ENCODE measurements around the gene NHSL1.

The NHSL1 gene

DNA sequence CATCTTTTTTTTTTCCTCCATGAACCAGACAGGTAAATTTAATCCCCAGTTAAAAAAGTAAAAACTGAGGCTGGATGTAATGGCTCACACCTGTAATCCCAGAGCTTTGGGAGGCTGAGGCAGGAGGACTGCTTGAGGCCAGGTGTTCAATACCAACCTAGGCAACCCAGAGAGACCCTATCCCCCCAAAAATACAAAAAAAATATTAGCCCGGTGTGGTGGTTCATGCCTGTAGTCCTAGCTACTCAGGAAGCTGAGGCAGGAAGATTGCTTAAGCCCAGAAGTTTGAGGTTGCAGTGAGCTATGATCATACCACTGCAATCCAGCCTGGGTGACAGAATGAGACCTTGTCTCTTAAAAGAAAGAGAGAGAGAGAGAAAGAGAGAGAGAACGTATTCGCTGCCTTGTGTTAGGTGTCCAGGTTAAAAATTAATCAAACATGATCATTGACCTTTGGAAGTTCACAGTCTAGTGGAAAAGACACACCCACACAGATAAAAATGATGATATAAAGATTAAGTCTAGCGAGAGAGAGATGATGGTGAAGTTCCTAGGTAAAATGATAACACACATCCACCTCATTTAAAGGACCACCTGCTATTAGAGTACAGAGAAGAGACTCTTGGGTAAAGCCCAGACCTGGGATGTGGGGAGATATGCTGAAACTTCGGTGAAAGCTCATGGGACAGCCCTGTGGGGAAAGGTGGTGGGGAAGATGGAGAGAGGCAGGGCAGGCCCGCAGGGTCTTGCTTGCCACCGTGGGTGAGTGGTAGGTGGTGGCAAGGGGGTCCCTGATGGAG, 4.8 kb upstream of the NHSL1 start:
- in situ Hi-C loops (cut with HindIII; ENCODE audit: low pct_ligation_motif_present, low pct_unique_long_range_greater_than_20kb, low sequenced_read_pairs), result no loop called here
- DNase-seq, result no peak

GRCh38 chr6:138502546-138502945, 3.3 kb upstream of the NHSL1 start:
- in situ Hi-C loops (cut with HindIII; ENCODE audit: low pct_ligation_motif_present, low pct_unique_long_range_greater_than_20kb, low sequenced_read_pairs), result no loop called here
- no peak for DNase-seq

DNA sequence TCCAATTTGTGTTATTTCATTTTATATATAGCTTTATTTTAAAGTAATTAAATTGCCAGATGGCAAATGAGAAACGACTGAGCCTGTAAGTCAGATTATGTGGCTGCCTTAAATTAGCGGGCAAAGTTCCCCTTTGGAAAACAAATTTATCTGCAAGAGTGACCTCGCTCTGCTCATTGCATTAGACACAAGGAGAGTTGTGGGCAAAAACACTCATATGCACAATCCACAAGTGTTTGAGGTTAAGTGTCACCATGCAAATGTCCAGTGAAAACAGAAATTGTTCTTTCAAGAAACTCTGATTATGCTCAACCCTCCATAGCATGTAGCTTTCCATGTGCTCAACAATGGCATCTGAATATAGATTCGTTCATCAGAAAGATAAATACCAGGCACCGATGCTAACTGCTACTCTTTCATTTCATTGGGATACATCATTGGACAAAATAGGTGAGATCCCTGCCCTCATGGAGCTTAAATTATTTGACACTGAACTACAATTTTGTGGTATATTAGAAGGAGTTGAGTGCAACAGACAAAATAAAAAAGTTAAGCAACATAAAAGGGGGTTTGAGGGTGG, 1.7 kb upstream of the NHSL1 start:
- no peak for DNase-seq
- in situ Hi-C loops (cut with HindIII; ENCODE audit: low pct_ligation_motif_present, low pct_unique_long_range_greater_than_20kb, low sequenced_read_pairs), result no loop called here

- DNase-seq, result peak; percentile 12
- in situ Hi-C loops (cut with HindIII; ENCODE audit: low pct_ligation_motif_present, low pct_unique_long_range_greater_than_20kb, low sequenced_read_pairs), result no loop called here
Observed at GRCh38 chr6:138500045-138500665, 861 bp upstream of the NHSL1 start.

- DNase-seq, result peak; percentile 28
- in situ Hi-C loops (cut with HindIII; ENCODE audit: low pct_ligation_motif_present, low pct_unique_long_range_greater_than_20kb, low sequenced_read_pairs), result no loop called here
Observed at GRCh38 chr6:138498629-138499302, 528 bp downstream of the NHSL1 start.

DNA sequence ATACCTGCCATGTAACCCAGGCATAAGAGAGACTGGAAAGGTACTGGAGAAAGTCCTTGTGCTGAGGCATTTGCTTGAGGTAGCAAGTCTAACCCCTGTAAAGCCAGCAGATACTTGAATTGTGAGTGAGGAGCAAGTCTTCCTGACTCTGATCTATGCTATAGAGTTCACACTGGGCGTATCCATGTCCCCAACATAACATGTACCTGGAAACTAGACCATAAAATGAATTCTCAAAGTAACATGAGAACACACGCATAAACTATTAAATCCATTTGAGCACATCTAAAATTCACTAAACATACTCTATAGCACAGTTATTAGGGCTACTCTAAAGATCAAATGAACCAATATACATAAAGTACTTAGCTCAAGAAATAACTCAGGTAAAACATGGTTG, 2.0 kb downstream of the NHSL1 start:
- in situ Hi-C loops (cut with HindIII; ENCODE audit: low pct_ligation_motif_present, low pct_unique_long_range_greater_than_20kb, low sequenced_read_pairs), result no loop called here
- DNase-seq, result no peak

- DNase-seq, result no peak
- in situ Hi-C loops (cut with HindIII; ENCODE audit: low pct_ligation_motif_present, low pct_unique_long_range_greater_than_20kb, low sequenced_read_pairs), result no loop called here
Observed at GRCh38 chr6:138494312-138494711, 5.0 kb downstream of the NHSL1 start.

DNA sequence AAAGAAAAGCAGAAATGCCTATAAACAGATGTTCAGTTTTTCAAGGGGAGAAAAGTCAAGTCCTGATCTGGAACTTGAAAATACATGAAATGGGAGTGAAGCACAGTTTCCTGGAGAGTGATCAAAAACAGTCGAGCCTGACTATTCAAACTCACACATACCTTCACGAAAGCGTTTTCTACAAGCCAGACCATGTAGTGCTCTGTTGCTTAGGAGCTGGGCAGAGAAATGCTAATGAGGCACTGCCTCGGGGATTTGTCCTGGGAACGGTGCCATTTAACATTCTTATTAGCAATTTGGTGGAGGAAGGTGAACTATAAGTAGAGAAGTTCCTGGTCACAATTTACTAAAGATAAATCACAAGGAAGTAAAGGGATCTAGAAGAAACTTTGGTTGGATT, 5.9 kb downstream of the NHSL1 start:
- no peak for DNase-seq
- in situ Hi-C loops (cut with HindIII; ENCODE audit: low pct_ligation_motif_present, low pct_unique_long_range_greater_than_20kb, low sequenced_read_pairs), result no loop called here

- in situ Hi-C loops (cut with HindIII; ENCODE audit: low pct_ligation_motif_present, low pct_unique_long_range_greater_than_20kb, low sequenced_read_pairs), result no loop called here
- DNase-seq, result no peak
Observed at GRCh38 chr6:138492871-138493270, 6.4 kb downstream of the NHSL1 start.

GRCh38 chr6:138492113-138492512, 7.2 kb downstream of the NHSL1 start:
- no peak for DNase-seq
- in situ Hi-C loops (cut with HindIII; ENCODE audit: low pct_ligation_motif_present, low pct_unique_long_range_greater_than_20kb, low sequenced_read_pairs), result no loop called here

- no peak for DNase-seq
- in situ Hi-C loops (cut with HindIII; ENCODE audit: low pct_ligation_motif_present, low pct_unique_long_range_greater_than_20kb, low sequenced_read_pairs), result no loop called here
Observed at GRCh38 chr6:138491017-138491416, 8.3 kb downstream of the NHSL1 start.

DNA sequence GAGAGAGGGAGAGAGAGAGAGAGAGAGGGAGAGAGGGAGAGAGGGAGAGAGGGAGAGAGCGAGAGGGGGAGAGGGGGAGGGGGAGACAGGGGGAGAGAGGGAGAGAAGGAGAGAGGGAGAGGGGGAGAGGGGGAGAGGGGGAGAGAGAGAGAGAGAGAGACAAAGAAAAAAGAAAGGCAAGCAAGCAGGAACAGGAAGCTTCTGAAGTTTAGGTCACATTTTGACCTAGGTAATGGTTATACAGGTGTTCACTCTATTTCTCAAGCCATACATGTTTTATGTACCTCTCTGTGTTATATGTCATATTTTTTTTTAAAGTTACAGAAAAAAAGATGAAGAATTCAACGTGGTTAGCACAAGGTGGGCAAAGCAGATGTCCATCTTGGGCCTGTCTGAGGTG, 9.4 kb downstream of the NHSL1 start:
- in situ Hi-C loops (cut with HindIII; ENCODE audit: low pct_ligation_motif_present, low pct_unique_long_range_greater_than_20kb, low sequenced_read_pairs), result no loop called here
- DNase-seq, result no peak

DNA sequence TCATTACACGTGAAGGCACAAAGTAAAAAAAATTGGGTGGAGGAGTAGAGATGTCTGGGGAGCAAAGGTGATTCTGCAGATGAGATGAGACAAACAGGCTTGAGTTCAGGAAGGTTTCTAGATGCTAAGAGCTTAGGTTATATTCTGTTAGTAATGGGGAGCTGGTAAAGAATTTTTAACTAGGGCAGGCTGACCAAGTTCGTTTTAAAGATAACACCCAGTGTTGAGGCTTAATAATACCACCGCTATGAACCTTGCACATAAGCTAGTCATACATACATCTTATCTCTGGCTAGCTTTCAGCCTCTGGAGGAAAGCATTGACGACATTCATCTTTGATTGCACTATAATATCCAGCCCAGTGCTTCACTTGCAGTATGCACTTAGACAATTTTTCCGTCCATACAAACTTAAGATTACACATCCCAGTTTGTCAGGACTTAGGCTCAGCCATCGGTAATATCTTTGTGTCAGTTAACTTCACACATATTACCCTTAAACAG, 12.1 kb downstream of the NHSL1 start:
- in situ Hi-C loops (cut with HindIII; ENCODE audit: low pct_ligation_motif_present, low pct_unique_long_range_greater_than_20kb, low sequenced_read_pairs), result no loop called here
- no peak for DNase-seq

- DNase-seq, result no peak
- in situ Hi-C loops (cut with HindIII; ENCODE audit: low pct_ligation_motif_present, low pct_unique_long_range_greater_than_20kb, low sequenced_read_pairs), result no loop called here
Observed at GRCh38 chr6:138486249-138487101, 12.8 kb downstream of the NHSL1 start.

DNA sequence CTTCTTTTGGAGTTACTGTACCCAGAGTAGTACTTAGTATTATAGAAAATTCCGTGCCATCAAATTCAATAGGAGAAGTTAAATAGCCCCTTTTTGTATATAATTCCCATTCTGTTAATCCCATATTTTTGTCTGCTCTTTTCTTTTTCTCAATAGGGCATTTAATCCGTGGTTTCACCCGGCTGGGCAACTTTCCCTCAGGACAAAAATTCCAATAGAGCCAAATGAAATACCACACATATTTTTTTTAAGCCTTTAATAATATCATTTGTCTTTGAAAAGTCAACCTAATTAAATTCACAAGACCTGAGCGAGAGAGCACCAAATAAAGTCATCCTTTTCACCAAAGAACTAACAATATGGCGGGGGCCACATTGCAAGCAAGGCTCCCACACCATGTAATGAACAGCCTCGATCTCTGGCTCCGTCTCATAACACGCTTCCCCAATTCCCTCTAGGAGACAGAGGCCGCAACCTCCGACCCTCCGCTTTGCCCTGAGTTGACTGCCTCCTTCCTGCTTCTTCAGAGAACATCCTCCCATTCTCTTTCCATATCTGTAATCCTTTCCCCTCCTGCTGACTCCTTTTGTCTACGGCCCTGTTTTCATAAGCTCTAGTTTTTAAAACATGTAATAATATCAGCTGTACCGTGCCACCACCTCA, 13.6 kb downstream of the NHSL1 start:
- in situ Hi-C loops (cut with HindIII; ENCODE audit: low pct_ligation_motif_present, low pct_unique_long_range_greater_than_20kb, low sequenced_read_pairs), result no loop called here

DNA sequence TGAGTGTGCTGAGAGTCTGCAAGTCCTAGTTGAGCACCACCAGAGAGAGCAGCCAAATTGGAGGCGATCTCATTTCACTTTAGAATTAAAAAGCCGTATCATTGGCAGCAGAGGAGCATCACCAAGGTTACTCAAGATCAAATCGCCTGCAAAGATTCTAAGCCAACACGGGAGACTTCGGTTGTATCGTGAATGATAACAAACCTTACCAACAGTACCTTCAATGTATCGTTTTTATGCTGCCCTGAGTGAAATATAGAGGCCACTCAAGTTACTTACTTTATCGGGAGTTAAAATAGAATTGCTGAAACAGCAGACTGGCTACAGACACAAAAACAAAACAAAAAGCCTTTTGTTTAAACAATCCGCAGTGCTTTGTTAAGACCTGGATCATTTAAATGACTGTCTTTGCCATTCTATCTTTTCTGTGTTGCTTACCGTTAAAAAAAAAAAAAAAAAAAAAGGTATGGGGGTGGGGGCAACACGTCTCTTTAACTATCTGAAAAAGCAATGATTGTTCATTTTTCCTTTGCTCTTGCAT, 14.2 kb downstream of the NHSL1 start:
- in situ Hi-C loops (cut with HindIII; ENCODE audit: low pct_ligation_motif_present, low pct_unique_long_range_greater_than_20kb, low sequenced_read_pairs), result no loop called here

More for the DNA sequence above, 13.6 kb downstream of the NHSL1 start:
- DNase-seq, result no peak

GRCh38 chr6:138484018-138484731, 15.1 kb downstream of the NHSL1 start:
- no peak for DNase-seq
- in situ Hi-C loops (cut with HindIII; ENCODE audit: low pct_ligation_motif_present, low pct_unique_long_range_greater_than_20kb, low sequenced_read_pairs), result no loop called here

More for the DNA sequence above, 14.2 kb downstream of the NHSL1 start:
- DNase-seq, result no peak
